Central memory CD4-positive, alpha-beta T cell (primary cell): ENCODE results near the gene LRRC4C.

Experiments used
- DNase-seq: peaks from one replicate; pipeline ENCODE4 v3.0.0; 2022

LRRC4C gene

DNA sequence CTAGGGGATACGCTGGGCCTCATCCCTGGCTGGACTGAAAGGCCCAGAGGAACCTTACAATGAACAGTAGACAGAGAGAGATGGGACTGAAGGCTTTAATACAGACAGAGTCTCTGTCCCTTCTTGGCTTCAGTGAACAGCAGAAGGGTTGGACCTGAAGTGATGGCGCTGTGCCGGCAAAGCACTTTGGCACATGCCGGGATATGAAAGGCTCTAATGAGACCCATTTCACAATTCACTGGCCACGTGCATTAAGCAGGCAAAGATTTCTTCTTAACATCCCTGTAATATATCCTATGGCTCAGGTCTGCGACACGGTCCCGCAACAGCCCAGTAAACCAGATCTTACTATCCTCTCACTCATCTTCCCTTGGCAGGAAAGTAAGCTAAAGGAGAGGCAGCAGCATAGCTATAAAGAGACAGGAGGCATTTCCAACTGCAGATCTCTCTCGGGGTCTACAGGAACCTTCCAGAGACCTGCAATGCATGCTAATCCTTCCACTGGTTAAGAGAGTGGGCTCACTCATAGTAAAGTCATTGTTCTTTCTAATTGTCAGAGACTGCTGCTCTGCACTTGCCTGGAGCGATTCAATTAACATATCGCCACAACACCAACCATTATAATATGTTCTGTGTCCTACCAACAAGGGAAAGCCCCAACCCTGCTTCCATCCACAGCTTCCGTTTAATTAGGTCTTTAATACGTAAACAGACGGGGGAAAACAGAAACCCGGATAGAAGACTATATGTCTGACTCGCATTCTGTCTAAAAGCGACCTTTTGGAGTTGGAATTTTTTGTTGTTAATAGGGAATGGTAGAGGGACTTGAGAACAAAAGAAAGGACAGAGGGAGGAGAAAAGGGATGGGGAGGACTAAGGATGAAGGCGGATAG is 1179.0 kb downstream of the LRRC4C start:
- no peak for DNase-seq

DNA sequence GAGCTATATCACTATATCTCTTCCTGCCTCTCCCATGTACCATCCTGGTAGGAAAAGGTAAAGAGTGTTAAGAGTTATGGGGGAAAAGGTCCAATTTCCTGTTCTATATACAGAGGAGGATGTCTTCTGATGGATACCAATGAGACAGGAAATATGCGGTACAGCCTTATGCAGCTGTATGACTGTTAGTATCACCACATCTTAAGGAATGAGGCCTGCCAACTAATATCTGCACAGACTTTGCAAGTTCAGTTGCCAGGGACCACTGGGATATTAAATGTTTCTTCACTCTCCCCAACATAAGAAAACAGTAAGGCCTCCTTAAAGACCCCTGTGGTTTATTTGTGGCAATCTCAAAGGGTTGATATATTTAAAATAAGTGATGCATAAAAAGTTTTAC is 1182.5 kb downstream of the LRRC4C start:
- no peak for DNase-seq

DNA sequence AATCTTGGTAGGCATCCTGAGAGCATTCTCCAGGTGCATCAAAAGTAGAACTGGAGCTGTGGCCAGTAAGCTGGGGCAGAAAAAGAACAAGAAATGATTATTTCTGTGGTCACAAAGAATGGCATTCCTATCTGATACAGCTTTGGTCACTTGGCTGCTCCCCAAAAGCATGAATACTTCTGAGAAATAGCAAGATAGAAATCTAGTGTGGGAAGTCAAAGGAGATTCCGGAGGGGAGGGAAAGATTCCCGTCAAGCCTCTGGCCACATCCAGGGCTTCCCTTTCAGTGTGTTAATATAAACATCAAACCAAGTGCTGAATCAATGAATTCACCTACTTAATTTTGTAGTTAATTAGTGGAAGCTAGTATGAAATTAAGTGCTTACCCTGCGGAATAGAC is 1185.4 kb downstream of the LRRC4C start:
- DNase-seq: no peak

GRCh38 chr11:40273192-40273732 is 1186.2 kb downstream of the LRRC4C start:
- DNase-seq: no peak

DNA sequence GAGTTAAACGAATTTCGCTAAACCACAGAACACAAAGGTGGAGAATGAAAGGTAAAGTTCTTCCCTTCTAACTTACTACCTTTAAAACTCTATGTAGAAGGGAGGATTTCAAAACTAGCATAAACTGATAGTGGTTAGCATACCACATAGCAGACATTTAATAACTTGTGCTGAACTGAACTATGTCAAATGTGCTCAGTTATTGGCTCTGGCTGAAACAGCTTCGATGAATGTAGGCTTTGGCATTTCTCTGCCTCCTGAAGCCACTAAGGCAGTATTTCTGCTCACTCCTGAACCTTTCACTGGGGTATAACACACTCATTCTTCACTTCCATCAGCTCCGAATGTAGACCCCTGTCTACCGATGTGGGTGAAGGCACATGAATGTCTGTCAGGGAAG is 1188.1 kb downstream of the LRRC4C start:
- DNase-seq: no peak

DNA sequence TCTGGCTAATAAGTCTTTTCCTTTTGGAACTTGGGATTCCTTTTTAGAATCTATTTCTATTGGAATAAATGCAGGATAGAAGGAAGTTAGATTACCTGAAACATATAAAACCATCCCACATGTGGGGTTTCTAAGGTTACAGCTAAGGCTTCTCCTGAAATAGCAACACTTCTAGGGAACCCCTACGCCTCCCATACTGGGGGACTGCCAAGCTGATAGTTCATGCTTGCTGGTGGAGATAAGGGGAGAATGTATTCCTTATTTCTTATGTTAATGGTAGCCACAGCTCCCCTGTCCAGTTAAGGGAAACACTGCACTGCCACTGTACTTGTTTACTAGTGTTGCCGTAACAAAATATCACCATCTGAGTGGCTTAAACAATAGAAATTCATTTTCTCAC is 1189.6 kb downstream of the LRRC4C start:
- no peak for DNase-seq

- no peak for DNase-seq
These were observed 1190.9 kb downstream of the LRRC4C start for GRCh38 chr11:40268551-40268950.

DNA sequence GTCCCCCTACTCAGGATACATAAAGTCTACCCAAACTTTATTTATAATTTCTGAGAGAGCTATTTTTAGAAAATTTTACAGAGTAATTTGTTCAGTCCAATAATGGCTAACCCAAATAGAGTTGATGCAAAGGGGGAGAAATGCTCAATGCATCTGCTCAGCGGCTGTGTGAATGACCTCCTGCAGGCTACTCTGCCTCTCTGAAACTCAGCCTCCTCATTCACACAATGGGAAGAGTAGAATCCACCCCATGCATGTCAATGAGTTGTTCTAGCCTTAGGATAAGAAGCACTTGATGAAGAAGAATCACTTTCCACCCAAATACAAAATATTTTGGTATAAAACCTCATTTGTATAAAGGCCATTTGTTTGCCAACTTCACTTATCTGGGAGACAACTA is 1204.0 kb downstream of the LRRC4C start:
- DNase-seq: no peak

GRCh38 chr11:40253166-40253565 is 1206.3 kb downstream of the LRRC4C start:
- no peak for DNase-seq

- DNase-seq: no peak
These were observed 1207.2 kb downstream of the LRRC4C start for GRCh38 chr11:40252236-40252635.

DNA sequence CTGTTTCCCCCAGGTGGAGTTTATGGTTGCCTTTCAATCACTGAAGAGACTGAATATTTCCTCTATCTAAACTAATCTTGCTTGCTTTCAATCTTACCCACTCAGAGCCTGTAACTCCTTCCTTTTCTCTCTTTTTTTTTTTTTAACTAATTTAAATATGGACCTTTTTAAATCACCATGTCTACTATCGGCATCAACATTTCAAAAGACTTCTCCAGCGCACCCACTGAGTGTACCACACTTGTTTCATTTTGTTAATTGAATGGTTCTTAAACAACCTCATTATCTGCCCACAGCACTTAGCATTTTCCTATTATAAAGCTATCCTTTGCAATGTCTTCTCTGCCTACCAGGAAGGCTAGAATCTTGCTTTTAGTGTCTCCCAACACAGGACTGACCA is 1212.5 kb downstream of the LRRC4C start:
- no peak for DNase-seq

DNA sequence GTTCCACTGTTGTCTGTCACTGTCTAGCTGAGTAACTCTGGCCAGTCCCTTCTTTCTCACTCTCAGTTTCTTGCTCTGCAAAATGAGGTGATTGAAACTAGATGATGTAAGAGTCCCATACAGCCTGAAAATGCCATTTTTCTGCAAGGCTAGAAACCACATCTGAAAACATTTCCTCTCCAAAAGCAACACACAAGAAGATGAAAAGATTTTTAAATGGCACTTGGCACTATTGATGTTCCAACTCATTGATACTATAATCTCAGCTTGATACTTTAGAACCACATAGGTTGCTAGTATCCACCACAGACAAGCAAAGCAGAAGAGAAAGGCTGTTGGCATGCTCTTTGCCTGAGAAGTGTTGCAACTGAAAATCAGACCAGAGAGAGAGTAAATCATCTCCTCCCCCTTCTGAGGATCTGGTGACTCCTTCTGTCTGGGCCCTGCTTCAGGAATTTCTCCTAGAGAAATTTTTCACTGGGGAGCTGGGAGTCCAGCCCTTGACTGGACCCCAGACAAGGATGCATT is 1217.9 kb downstream of the LRRC4C start:
- no peak for DNase-seq

DNA sequence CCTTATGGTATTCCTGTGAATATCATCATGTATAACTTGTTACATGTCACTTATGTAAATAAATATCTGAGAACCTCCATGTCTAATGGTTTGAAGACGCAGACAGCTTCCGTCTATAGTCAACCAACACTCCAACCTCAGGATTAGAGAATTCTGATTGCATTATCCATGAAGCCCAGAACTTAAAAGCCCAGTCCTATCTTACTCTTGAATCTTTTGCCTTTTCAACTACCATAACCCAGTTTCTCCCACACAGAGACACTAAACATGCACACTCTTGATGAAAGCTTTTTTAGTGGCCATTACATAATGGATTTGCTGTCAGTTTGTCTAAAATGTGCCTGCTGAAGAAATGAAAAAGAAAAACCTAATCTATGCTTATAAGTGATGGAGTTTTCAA is 1219.2 kb downstream of the LRRC4C start:
- DNase-seq: no peak

- DNase-seq: no peak
These were observed 1222.9 kb downstream of the LRRC4C start for GRCh38 chr11:40236526-40236925.

DNA sequence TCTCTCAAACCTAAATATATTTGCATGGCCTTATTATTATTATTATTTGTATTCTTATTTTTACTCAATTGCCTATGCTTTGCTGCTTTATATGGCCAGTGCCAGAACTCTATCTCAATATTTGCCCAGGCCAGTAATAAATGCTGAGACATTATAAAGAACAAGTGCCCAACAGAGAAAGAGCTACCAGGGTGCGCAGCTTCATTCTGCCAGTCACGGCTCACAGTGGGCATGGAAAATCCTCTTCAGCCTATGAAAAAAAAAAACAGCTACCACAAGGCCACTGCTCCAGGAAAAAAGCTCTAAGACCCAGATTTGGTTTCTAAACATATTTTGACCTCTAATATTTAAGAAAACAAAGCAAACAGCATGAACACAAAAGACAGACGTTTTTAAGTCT is 1223.6 kb downstream of the LRRC4C start:
- no peak for DNase-seq

GRCh38 chr11:40230821-40231220 is 1228.6 kb downstream of the LRRC4C start:
- no peak for DNase-seq

DNA sequence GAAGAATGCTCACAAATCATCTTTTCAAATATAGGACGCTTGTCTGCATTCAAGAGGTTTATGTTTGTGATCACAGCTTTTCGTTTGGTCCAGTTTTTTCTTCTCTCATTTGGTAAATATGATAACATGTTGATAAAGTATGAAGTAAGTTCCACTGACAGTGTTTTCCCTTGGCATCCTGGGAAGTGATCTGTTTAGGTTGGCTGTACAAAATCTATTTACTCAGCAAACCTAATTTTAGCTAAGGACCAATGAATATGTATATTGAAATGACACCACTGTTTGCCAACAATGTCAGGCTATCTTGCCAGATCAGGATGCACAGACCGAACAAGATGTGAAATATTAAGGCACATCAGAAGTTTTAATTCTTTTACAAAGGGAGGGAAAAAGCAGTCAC is 1230.8 kb downstream of the LRRC4C start:
- DNase-seq: no peak

- DNase-seq: no peak
These were observed 1231.7 kb downstream of the LRRC4C start for GRCh38 chr11:40227730-40228129.

GRCh38 chr11:40226654-40227053 is 1232.8 kb downstream of the LRRC4C start:
- DNase-seq: no peak

DNA sequence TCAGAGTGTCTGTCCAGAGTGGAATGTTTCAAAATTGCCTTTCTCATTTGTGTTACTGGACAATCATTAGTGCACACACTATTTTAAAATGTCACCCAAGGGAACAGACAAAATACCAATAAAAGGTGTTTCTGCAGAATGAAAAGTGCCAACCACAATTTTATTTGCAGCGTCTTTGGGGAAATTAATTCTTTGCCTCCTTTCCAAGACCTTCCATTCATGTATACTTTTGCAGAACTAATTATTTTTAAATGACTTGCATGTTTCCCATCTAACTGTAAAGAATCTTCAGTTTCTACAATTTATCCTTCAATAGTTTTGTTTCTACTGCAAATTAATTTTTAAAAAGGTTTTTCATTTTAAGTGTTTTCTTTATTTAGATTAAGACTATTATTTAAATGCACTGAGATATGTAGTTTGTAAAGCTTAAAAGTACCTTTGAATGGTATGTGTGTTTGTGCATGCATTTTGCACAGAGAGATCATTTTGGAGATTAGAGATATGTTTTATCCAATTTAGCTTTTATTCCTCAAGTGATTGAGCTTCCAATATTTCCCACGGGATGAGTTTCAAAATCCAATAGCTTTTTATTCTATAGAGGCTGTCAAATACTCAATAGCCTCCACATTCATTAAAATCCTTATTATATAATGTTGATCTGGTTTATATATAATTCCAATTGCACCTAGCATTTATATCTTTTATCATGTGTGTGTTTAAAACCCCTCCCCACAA is 1235.7 kb downstream of the LRRC4C start:
- DNase-seq: no peak

GRCh38 chr11:40219401-40219800 is 1240.1 kb downstream of the LRRC4C start:
- DNase-seq: no peak

- no peak for DNase-seq
These were observed 1243.9 kb downstream of the LRRC4C start for GRCh38 chr11:40215556-40215955.

- no peak for DNase-seq
These were observed 1252.0 kb downstream of the LRRC4C start for GRCh38 chr11:40207416-40207815.

GRCh38 chr11:40204228-40204627 is 1255.2 kb downstream of the LRRC4C start:
- DNase-seq: no peak
